ENCODE results near the gene EBF3.
"Not testable (repeated sequence)": the region's sequence is repeated elsewhere in the genome, so short reads cannot be mapped to it uniquely, and the experiment has no call there.

EBF3 gene

GRCh38 chr10:129922598-129923123 lies 41.4 kb downstream of the EBF3 start:
- Mint-ChIP-seq H3K36me3 (ENCODE audit: low read depth) (no peaks in the 10 kb centered on the region), H3K9me3 (no peaks in the 10 kb centered on the region), H3K27ac (no peak overlapping the region)

GRCh38 chr10:129921801-129922597 lies 42.1 kb downstream of the EBF3 start:
- Mint-ChIP-seq H3K4me3 (no peak overlapping the region), H3K4me1 (ENCODE audit: low read depth) (no peaks in the 10 kb centered on the region), H3K9me3 (no peaks in the 10 kb centered on the region), H3K36me3 (ENCODE audit: low read depth) (no peaks in the 10 kb centered on the region), H3K27ac (no peak overlapping the region), H3K27me3 (ENCODE audit: low read depth) (no peaks in the 10 kb centered on the region)

More at GRCh38 chr10:129922598-129923123, 41.4 kb downstream of the EBF3 start:
- H3K27me3 Mint-ChIP-seq (ENCODE audit: low read depth) = no peaks in the 10 kb centered on the region
- H3K4me1 Mint-ChIP-seq (ENCODE audit: low read depth) = no peaks in the 10 kb centered on the region
- H3K4me3 Mint-ChIP-seq = no peak overlapping the region

- H3K27ac Mint-ChIP-seq = no peak overlapping the region
- H3K9me3 Mint-ChIP-seq = no peaks in the 10 kb centered on the region
- no peak overlapping the region for H3K4me3 Mint-ChIP-seq
- no peaks in the 10 kb centered on the region for H3K27me3 Mint-ChIP-seq (ENCODE audit: low read depth)
- no peaks in the 10 kb centered on the region for H3K36me3 Mint-ChIP-seq (ENCODE audit: low read depth)
- H3K4me1 Mint-ChIP-seq (ENCODE audit: low read depth) = no peaks in the 10 kb centered on the region
Observed at GRCh38 chr10:129921065-129921670, 42.9 kb downstream of the EBF3 start.

GRCh38 chr10:129920187-129920586 lies 43.9 kb downstream of the EBF3 start:
- H3K9me3 Mint-ChIP-seq; H3K4me3 Mint-ChIP-seq; H3K4me1 Mint-ChIP-seq (ENCODE audit: low read depth); H3K36me3 Mint-ChIP-seq (ENCODE audit: low read depth); H3K27ac Mint-ChIP-seq; H3K27me3 Mint-ChIP-seq (ENCODE audit: low read depth): not testable (repeated sequence)

- H3K36me3 Mint-ChIP-seq (ENCODE audit: low read depth) = no peaks in the 10 kb centered on the region
- H3K27ac Mint-ChIP-seq = no peak overlapping the region
- no peaks in the 10 kb centered on the region for H3K27me3 Mint-ChIP-seq (ENCODE audit: low read depth)
- no peaks in the 10 kb centered on the region for H3K9me3 Mint-ChIP-seq
- H3K4me3 Mint-ChIP-seq = no peak overlapping the region
- H3K4me1 Mint-ChIP-seq (ENCODE audit: low read depth) = no peaks in the 10 kb centered on the region
Observed at GRCh38 chr10:129919358-129919757, 44.7 kb downstream of the EBF3 start.

GRCh38 chr10:129918836-129919235 lies 45.2 kb downstream of the EBF3 start:
- H3K4me3 Mint-ChIP-seq = no peak overlapping the region
- no peaks in the 10 kb centered on the region for H3K27me3 Mint-ChIP-seq (ENCODE audit: low read depth)
- no peaks in the 10 kb centered on the region for H3K9me3 Mint-ChIP-seq
- H3K36me3 Mint-ChIP-seq (ENCODE audit: low read depth) = no peaks in the 10 kb centered on the region
- H3K27ac Mint-ChIP-seq = no peak overlapping the region
- no peaks in the 10 kb centered on the region for H3K4me1 Mint-ChIP-seq (ENCODE audit: low read depth)

GRCh38 chr10:129918401-129918800 lies 45.7 kb downstream of the EBF3 start:
- no peaks in the 10 kb centered on the region for H3K9me3 Mint-ChIP-seq
- H3K27ac Mint-ChIP-seq = no peak overlapping the region
- H3K27me3 Mint-ChIP-seq (ENCODE audit: low read depth) = no peaks in the 10 kb centered on the region
- H3K36me3 Mint-ChIP-seq (ENCODE audit: low read depth) = no peaks in the 10 kb centered on the region
- no peaks in the 10 kb centered on the region for H3K4me1 Mint-ChIP-seq (ENCODE audit: low read depth)
- no peak overlapping the region for H3K4me3 Mint-ChIP-seq

- Mint-ChIP-seq H3K9me3 (no peaks in the 10 kb centered on the region), H3K4me1 (ENCODE audit: low read depth) (no peaks in the 10 kb centered on the region), H3K36me3 (ENCODE audit: low read depth) (no peaks in the 10 kb centered on the region), H3K27me3 (ENCODE audit: low read depth) (no peaks in the 10 kb centered on the region), H3K4me3 (no peak overlapping the region), H3K27ac (no peak overlapping the region)
Observed at GRCh38 chr10:129917936-129918335, 46.1 kb downstream of the EBF3 start.

GRCh38 chr10:129916506-129916995 lies 47.5 kb downstream of the EBF3 start:
- Mint-ChIP-seq H3K4me3 (no peak overlapping the region), H3K9me3 (no peaks in the 10 kb centered on the region), H3K4me1 (ENCODE audit: low read depth) (no peaks in the 10 kb centered on the region), H3K27ac (no peak overlapping the region), H3K27me3 (ENCODE audit: low read depth) (no peaks in the 10 kb centered on the region), H3K36me3 (ENCODE audit: low read depth) (no peaks in the 10 kb centered on the region)

GRCh38 chr10:129915526-129916378 lies 48.3 kb downstream of the EBF3 start:
- Mint-ChIP-seq H3K36me3 (ENCODE audit: low read depth) (no peaks in the 10 kb centered on the region), H3K27me3 (ENCODE audit: low read depth) (no peaks in the 10 kb centered on the region), H3K4me1 (ENCODE audit: low read depth) (no peaks in the 10 kb centered on the region), H3K9me3 (no peaks in the 10 kb centered on the region), H3K27ac (no peak overlapping the region), H3K4me3 (no peak overlapping the region)

GRCh38 chr10:129914960-129915359 lies 49.1 kb downstream of the EBF3 start:
- H3K4me3 Mint-ChIP-seq = no peak overlapping the region
- no peaks in the 10 kb centered on the region for H3K9me3 Mint-ChIP-seq
- H3K36me3 Mint-ChIP-seq (ENCODE audit: low read depth) = no peaks in the 10 kb centered on the region
- no peaks in the 10 kb centered on the region for H3K4me1 Mint-ChIP-seq (ENCODE audit: low read depth)
- no peaks in the 10 kb centered on the region for H3K27me3 Mint-ChIP-seq (ENCODE audit: low read depth)
- H3K27ac Mint-ChIP-seq = no peak overlapping the region

GRCh38 chr10:129914153-129914855 lies 49.8 kb downstream of the EBF3 start:
- H3K4me1 Mint-ChIP-seq (ENCODE audit: low read depth) = no peaks in the 10 kb centered on the region
- no peaks in the 10 kb centered on the region for H3K27me3 Mint-ChIP-seq (ENCODE audit: low read depth)
- no peak overlapping the region for H3K4me3 Mint-ChIP-seq
- H3K27ac Mint-ChIP-seq = no peak overlapping the region
- H3K9me3 Mint-ChIP-seq = no peaks in the 10 kb centered on the region
- no peaks in the 10 kb centered on the region for H3K36me3 Mint-ChIP-seq (ENCODE audit: low read depth)

GRCh38 chr10:129912986-129913695 lies 50.9 kb downstream of the EBF3 start:
- Mint-ChIP-seq H3K27me3 (ENCODE audit: low read depth) (no peaks in the 10 kb centered on the region), H3K36me3 (ENCODE audit: low read depth) (no peaks in the 10 kb centered on the region), H3K9me3 (no peaks in the 10 kb centered on the region), H3K4me1 (ENCODE audit: low read depth) (no peaks in the 10 kb centered on the region), H3K4me3 (no peak overlapping the region), H3K27ac (no peak overlapping the region)
